ENCODE results near the gene MAGEB1. TPM values are rescaled to one million over a fixed set of nuclear protein-coding genes. Genes with fewer than 3 reads are reported as not detected.

Gene MAGEB1
- total RNA-seq (2013): not detected
- polyA plus RNA-seq (not detected), polyA minus RNA-seq (0.14 TPM in 1 of 2 replicates, not detected in the other), total RNA-seq (0 to 0.12 (median 0) reads per million in 11 experiments)

DNA sequence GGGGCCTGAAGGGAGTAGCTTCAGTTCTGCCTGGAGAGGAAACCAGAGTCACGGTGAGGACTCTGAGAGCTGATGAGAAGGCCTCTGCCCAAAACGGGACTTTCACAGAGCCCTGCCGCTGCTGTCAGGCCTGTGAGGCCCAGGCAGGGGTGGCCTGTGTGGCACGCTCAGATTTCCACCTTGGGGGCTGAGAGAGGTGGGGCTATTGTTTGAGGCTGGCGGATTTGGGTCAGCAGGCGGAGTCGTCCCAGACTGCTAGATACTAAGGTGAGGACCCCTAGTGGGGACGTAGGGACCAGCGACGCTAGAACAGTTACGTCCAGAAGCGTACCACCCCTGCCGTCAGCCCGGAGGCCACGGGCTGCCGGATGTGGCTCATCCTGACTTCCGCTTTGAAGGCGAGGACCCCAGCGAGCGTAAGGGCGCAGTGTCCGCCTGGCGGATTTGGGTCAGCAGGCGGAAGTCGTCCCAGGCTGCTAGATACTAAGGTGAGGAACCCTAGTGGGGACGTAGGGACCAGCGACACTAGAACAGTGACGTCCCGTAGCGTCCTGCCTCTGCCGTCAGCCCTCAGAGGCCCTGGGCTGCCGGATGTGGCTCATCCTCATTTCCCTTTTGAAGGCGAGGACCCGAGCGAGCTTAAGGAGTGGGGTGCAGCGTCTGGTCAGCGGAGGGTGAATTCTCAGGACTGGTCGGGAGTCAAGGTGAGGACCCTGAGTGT, at the start of gene MAGEB1:
MAGEB1 (plus strand) TSS at position 378 of the 721 bp plus-strand sequence. CDS start 3,348 bp downstream, outside the sequence.
- no peak within 1 kb of the TSS for H3K4me3 ChIP-seq (replicated peaks in 1 of 3; ENCODE audit: low read depth in 2 of 3, low read length in 3 of 3)
- WGBS (ENCODE audit: insufficient coverage): 96% methylated on average over 20 of the region's 38 CpGs
- no peak within 1 kb of the TSS for H3K27ac ChIP-seq (ENCODE audit: low read depth in 1 of 2, low read length in 2 of 2)
- DNase-seq: no peak
- H3K9me3 ChIP-seq (replicated peaks in 1 of 2; ENCODE audit: control insufficient read depth in 1 of 2, insufficient read depth in 1 of 2, low read length in 2 of 2): no peaks in the 10 kb centered on the region
- no peaks in the 10 kb centered on the region for H3K4me1 Mint-ChIP-seq
- intact Hi-C loops (cut with micrococcal nuclease): no loop called here
- no peak within 1 kb of the TSS for H3K27ac Mint-ChIP-seq
- no peak within 1 kb of the TSS for H2AFZ ChIP-seq (ENCODE audit: insufficient read depth, low read depth, low read length, poor library complexity, severe bottlenecking)
- H3K4me1 ChIP-seq (ENCODE audit: control insufficient read depth in 1 of 2, insufficient read depth in 2 of 2, low read length in 2 of 2): no peaks in the 10 kb centered on the region
- H3K4me2 ChIP-seq (replicated peaks; ENCODE audit: extremely low read depth, low read length, poor library complexity, severe bottlenecking): no peak within 1 kb of the TSS
- H4K20me1 ChIP-seq (ENCODE audit: insufficient read depth, low read length): no peaks in the 10 kb centered on the region
- H3K4me3 Mint-ChIP-seq: no peak within 1 kb of the TSS
- no peaks in the 10 kb centered on the region for H3K27me3 ChIP-seq (ENCODE audit: control insufficient read depth in 2 of 2, insufficient read depth in 2 of 2, low read length in 2 of 2)
- H3K9ac ChIP-seq (ENCODE audit: insufficient read depth, low read length, poor library complexity, severe bottlenecking): no peak within 1 kb of the TSS
- no peaks in the 10 kb centered on the region for H3K79me2 ChIP-seq (ENCODE audit: insufficient read depth, low read length)
- no peaks in the 10 kb centered on the region for H3K36me3 Mint-ChIP-seq
- peaks cover 1 to 2% (median 2%) of the 10 kb centered on the region in 3 donors for H3K27me3 Mint-ChIP-seq (ENCODE audit: low read depth in 3 of 3)
- TF ChIP-seq, protein P1, sequence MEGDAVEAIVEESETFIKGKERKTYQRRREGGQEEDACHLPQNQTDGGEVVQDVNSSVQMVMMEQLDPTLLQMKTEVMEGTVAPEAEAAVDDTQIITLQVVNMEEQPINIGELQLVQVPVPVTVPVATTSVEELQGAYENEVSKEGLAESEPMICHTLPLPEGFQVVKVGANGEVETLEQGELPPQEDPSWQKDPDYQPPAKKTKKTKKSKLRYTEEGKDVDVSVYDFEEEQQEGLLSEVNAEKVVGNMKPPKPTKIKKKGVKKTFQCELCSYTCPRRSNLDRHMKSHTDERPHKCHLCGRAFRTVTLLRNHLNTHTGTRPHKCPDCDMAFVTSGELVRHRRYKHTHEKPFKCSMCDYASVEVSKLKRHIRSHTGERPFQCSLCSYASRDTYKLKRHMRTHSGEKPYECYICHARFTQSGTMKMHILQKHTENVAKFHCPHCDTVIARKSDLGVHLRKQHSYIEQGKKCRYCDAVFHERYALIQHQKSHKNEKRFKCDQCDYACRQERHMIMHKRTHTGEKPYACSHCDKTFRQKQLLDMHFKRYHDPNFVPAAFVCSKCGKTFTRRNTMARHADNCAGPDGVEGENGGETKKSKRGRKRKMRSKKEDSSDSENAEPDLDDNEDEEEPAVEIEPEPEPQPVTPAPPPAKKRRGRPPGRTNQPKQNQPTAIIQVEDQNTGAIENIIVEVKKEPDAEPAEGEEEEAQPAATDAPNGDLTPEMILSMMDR (IDR thresholded peaks at IDR 0.05): no peak
- peaks cover 0 to 12% (median 6%) of the 10 kb centered on the region in 7 donors for H3K9me3 Mint-ChIP-seq
- no peaks in the 10 kb centered on the region for H3K36me3 ChIP-seq (replicated peaks in 1 of 2; ENCODE audit: control insufficient read depth in 1 of 2, insufficient read depth in 2 of 2, low read length in 2 of 2)

DNA sequence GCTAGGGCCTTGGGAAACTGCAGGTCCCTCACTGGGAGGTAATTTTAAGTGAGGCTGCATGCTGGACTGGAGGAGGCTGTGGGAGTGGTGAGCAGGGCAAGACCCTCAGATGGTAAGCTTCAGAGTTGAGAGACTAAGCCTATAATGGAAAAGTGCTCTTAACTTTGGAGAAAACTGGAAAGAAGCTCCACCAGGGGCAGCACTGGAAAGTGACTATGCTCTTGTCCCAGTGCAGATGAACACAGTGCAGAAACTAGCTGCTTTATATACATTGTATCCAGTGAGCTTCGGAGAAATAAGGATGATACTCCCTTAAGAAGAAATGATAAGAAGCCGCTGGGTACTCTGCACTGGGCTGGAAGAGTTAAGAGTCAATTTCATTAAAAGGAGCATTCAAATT, 34.8 kb upstream of the MAGEB1 start:
- no peak overlapping the region for H3K27ac ChIP-seq (ENCODE audit: low read depth in 1 of 2, low read length in 2 of 2)
- Mint-ChIP-seq H3K4me3 (no peak overlapping the region), H3K27me3 (ENCODE audit: low read depth in 3 of 3) (peaks cover 3 to 6% (median 4%) of the 10 kb centered on the region in 3 donors), H3K36me3 (no peaks in the 10 kb centered on the region), H3K9me3 (peaks cover 0 to 19% (median 3%) of the 10 kb centered on the region in 7 donors), H3K4me1 (no peaks in the 10 kb centered on the region), H3K27ac (no peak overlapping the region)
- intact Hi-C loops (cut with micrococcal nuclease): no loop called here
- H3K4me3 ChIP-seq (replicated peaks in 1 of 3; ENCODE audit: low read depth in 2 of 3, low read length in 3 of 3): no peak overlapping the region
- no peak overlapping the region for H2AFZ ChIP-seq (ENCODE audit: insufficient read depth, low read depth, low read length, poor library complexity, severe bottlenecking)
- H3K4me1 ChIP-seq (ENCODE audit: control insufficient read depth in 1 of 2, insufficient read depth in 2 of 2, low read length in 2 of 2): no peaks in the 10 kb centered on the region
- no peak for DNase-seq
- H3K4me2 ChIP-seq (replicated peaks; ENCODE audit: extremely low read depth, low read length, poor library complexity, severe bottlenecking): no peak overlapping the region
- no peaks in the 10 kb centered on the region for H3K27me3 ChIP-seq (ENCODE audit: control insufficient read depth in 2 of 2, insufficient read depth in 2 of 2, low read length in 2 of 2)
- no peaks in the 10 kb centered on the region for H3K79me2 ChIP-seq (ENCODE audit: insufficient read depth, low read length)
- no CpG with 5 or more reads among the region's 2 CpGs for WGBS (ENCODE audit: insufficient coverage)
- no peak overlapping the region for H3K9ac ChIP-seq (ENCODE audit: insufficient read depth, low read length, poor library complexity, severe bottlenecking)
- peaks cover 0 to 5% of the 10 kb centered on the region in 2 donors for H3K9me3 ChIP-seq (replicated peaks in 1 of 2; ENCODE audit: control insufficient read depth in 1 of 2, insufficient read depth in 1 of 2, low read length in 2 of 2)
- no peaks in the 10 kb centered on the region for H4K20me1 ChIP-seq (ENCODE audit: insufficient read depth, low read length)
- TF ChIP-seq, protein P1 (IDR thresholded peaks at IDR 0.05): no peak
- no peaks in the 10 kb centered on the region for H3K36me3 ChIP-seq (replicated peaks in 1 of 2; ENCODE audit: control insufficient read depth in 1 of 2, insufficient read depth in 2 of 2, low read length in 2 of 2)

Data from CD14-positive monocyte (primary cell).